Measurements from ENCODE around the gene RLBP1.
"Not testable (repeated sequence)": the region's sequence is repeated elsewhere in the genome, so short reads cannot be mapped to it uniquely, and the experiment has no call there.

RLBP1 gene

DNA sequence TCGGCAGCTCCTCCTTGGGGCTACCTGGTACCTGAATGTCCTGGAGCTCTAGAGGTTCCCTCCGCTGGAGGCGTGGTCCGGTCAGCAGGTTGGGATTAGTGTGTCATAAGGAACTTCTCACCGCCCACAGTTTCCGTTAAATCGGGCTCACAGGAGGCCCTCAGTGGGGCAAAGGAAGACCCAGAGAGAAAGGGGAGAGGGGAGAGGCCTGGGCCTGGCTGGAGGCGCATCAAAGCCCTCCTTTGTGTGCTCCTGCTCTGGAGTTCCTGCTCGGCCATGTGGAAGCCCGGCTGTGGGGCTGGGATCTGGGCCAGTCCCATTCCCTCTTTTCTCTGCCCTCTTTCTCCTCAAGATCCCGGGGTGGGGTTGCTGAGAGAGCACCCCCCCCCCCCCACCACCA, at the start of gene RLBP1:
Gene RLBP1 (minus strand): TSS at position 37 of the 400 bp plus-strand sequence. CDS start 2,604 bp downstream, outside the sequence.
- DNase-seq = no peak

DNA sequence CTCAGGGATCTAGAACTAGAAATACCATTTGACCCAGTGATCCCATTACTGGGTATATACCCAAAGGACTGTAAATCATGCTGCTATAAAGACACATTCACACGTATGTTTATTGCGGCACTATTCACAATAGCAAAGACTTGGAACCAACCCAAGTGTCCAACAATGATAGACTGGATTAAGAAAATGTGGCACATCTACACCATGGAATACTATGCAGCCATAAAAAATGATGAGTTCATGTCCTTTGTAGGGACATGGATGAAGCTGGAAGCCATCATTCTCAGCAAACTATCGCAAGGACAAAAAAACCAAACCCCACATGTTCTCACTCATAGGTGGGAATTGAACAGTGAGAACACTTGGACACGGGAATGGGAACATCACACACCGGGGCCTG, 28.8 kb upstream of the RLBP1 start:
- DNase-seq = not testable (repeated sequence)

- DNase-seq = no peak
These were observed 27.2 kb upstream of the RLBP1 start for GRCh38 chr15:89248584-89248983.

DNA sequence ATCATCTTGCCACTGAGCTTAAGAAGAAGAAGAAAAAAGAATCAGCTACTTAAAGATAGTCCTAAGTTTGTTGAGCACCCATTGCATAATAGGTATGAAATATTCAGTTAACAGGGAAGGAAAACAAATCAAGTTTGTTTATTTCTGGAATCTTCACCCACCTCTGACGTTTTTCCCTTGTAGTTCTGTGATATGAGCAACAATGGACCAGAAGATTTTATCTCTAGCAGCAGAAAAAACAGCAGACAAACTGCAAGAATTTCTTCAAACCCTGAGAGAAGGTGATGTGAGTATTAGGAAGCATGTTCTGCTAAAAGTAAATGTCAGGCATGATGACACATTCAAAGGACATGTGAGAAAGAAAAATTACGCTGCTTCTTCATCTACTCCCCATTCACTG, 26.1 kb upstream of the RLBP1 start:
- DNase-seq = no peak

GRCh38 chr15:89244574-89244903, 23.2 kb upstream of the RLBP1 start:
- peak; percentile 15 for DNase-seq

DNA sequence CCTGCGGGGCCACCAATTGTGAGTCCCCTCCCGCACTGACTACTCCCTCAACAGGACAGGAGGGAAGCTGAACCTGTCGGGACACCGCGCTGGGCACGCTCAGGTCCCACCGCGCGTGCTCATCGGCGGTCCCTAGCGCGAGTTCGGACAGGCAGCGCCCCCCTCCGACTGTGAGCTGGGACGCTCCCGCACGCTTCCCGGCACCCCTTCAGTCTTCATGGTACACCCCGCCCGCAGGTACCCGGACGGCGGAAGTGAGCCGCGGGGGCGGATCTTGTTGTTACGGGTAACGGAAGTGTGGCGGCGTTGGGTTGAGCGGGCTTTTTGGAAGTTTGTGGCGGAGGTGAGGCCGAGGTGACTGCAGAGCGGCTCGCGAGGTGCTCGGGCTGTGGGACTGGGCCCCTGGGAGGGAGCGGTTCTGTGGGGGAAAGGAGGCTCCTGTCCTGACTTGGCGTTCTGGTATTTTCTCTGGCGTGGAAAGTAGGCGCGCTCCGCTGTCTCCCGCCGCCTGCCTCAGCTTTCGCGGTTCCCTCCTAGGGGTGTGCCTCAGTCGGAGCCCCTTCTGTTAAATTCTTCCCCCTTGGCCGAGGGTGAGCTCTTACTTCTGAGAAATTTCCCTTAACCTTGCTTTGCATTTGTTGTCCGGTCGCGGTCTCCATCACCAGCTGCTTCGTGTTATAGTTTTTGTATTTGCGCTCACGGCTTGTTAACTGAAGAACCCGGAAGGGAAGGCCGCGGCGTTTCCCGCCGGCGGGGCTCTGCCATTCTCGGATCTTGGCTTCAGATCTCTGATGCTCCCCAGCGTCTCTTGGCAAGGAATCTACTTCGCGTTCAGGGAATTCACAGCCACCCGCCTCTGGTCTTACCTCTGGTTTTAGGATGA, 22.6 kb upstream of the RLBP1 start, which contains the start of gene FANCI:
Gene FANCI (plus strand): TSS at position 289 of the 883 bp plus-strand sequence. CDS start 3,669 bp downstream, outside the sequence.
- peak; percentile 73 for DNase-seq

DNA sequence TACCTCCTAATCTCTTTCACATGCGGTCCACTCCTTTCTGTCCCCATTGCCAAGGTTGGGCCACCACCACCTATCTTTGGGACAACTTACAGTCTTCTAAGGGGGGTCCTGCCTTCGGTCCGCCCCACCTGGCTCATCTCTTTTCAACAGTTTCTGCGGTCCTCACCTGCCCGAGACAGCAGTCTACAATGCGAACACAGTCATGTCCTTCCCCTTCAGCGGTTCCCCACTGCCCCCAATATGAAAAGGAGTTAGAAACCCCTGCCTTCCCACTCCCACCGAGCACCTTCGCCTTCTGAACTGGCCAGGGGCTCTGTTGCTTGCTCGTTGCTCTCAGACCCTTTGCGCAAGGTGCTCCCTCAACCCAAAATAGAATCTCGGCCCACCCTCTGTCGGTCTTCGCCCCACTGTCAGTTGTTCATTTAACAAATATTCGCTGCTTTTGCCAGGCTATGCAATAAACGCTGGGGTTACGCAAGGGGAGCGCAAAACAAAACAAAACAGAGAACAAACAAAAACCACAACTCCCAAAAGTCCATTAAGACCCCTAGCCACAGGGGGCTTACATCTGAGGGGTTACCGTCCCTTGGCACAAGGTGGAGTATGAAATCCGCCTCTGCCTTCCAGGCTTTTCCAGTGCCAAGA, 21.8 kb upstream of the RLBP1 start:
- no peak for DNase-seq

DNA sequence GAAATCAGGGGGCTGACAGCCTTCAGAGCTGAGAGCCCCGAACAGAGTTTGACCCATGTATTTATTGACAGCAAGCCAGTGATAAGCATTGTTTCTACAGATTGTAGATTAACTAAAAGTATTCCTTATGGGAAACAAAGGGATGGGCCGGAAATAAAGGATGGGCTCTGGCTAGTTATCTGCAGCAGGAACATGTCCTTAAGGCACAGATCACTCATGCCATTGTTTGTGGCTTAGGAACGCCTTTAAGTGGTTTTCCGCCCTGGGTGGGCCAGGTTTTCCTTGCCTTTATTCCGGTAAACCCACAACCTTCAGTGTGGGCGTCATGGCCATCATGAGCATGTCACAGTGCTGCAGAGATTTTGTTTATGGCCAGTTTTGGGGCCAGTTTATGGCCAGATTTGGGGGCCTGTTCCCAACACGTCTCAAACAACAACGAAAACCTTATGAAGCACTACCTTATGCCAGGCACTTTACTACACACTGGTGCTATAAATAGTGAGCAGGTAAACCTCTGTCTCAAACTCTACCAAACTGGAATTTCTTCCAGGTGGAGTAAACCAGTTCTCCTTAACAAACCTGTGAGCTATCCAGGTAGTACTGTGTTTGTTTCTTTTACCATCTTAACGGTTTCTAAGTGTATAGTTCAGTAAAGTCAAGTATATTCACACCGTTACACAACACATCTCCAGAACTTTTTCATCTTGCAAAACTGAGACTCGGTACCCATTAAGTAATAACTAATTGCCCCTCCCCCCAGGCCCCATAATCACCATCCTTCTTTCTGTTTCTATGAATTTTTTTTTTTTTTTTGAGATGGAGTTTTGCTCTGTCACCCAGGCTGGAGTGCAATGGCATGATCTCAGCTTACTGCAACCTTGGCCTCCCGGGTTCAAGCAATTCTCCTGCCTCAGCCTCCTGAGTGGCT, 18.8 kb upstream of the RLBP1 start:
- DNase-seq = not testable (repeated sequence)

- no peak for DNase-seq
These were observed 10.5 kb upstream of the RLBP1 start for GRCh38 chr15:89231832-89232231.

- no peak for DNase-seq
These were observed 8.9 kb upstream of the RLBP1 start for GRCh38 chr15:89230277-89230676.

DNA sequence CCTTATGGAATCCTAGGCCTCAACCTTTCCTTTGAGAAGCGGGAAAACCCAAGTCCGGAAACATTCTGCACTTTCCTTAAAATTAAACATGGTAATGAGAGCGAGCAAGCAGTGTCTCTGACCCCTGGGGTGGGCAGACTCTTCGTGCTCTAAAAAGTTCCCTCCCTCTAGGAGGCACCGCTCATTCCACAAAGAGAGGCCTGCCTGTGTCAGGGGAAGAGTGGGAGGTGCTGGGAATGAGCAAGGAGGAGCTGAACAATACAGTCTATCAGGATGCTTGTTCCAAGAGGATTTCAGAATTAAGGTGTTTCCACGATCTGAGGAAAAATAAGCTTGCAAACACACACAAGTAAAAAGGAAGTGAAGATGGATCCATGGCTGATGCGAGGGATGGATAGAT, 6.0 kb upstream of the RLBP1 start:
- no peak for DNase-seq

DNA sequence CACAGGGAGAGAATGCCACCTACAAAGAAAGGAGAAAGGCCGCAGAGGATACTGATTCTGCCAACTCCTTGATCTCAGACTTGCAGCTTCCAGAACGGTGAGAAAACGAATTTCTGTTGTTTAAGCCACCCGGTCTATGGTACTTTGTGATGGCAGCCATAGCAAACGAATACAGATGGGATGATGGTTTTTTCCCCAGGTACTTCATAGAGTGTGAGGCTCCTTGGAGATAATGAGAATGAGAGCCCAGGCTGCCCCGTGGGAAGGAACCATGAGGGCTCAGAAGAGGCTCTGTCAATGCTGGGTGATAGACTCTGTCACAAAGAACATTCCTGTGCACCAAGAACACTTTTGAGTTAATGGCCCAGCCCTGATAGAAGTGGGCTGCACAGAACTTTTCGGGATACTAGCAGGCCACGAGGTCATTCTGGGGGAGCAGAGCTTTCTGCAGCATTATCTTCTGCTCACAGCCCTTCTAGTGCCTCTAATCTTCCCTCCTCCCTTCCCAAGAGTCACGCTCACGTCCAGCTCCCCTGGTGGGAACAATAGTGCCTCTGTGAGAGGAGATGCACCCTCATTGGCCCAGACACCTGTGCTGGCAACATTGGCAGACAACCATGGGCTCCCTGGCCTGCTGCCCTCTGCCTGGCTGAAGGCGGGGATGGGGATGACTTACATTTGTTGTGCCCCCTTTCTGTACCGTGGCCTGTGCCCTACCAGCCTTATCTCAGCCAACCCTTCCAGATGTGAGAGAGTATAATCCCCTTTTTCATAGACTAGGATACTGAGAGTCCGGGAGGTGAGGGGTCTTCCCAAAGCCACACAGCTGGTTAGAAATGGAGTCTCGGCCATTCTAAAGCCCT, 5.2 kb upstream of the RLBP1 start:
- no peak for DNase-seq

DNA sequence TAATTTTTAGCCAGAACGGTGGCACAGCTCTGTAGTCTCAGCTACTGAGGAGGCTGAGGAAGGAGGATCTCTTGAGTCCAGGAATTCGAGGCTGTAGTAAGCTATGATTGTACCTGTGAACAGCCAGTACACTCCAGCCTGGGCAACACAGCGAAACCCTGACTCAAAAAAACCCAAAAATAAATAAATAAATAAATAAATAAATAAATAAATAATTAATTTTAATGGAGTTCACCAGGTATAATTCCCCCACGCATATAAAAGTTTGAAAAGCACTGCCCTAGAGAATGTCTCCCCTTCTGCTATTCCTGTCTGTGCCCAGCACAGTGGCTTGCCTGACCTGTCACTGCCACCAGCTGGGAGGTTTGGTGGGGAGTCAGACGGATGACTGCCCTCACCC, 4.2 kb upstream of the RLBP1 start:
- DNase-seq = no peak

DNA sequence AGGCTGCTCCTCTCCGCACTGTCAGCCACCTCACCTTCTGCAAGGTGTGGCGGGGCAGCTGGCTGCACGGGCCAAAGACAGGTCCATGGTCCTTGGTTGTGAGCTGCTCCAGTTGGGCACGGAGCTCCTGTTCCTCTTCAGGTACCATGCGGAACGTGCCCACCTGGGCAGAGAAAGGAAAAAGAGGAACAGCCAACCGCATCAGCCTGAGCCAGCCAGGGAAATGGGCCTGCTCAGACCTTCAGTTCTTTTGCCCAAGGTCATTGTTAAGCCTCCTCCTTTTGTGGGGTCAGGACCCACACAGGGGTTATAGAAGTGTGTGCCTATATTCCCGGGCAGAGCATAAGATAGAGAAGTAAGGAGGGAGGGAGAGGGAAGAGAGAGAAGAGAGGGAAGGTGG, 2.8 kb downstream of the RLBP1 start:
- DNase-seq = no peak

DNA sequence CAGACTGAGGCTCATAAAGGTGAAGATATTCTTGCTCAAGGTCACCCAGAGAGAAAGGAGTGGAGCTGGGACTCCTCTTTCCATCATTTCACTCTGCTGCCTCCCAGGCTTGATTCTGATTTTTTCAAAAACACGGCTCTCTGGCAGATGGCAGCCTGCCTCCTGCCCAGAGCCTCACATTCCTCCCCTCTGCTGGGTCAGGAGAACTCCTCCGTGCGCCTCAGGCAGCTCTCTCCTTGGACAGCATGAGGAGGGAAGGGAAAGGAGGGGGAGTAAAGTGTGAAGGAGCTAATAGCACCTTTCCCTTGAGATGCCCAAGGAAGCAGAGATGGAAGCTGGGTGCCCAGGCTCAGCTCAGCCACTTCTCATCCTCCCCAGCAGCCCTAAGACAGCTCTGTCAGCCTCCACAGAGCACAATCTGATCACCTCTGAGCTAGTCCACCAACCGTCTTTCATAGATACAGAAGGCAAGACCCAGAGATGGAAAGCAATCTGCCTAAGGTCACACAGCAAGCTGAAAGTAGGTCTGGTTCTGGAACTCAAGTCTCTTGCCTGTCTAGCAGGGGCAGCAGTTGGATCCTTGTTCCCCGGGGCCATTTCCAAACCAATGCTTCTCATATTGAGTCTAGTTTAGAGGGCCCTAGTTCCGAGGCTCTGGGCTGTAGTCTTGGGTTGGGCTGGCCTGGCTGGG, 3.5 kb downstream of the RLBP1 start:
- no peak for DNase-seq

GRCh38 chr15:89217031-89217430, 4.3 kb downstream of the RLBP1 start:
- DNase-seq = no peak

GRCh38 chr15:89215627-89216026, 5.8 kb downstream of the RLBP1 start:
- DNase-seq = no peak

DNA sequence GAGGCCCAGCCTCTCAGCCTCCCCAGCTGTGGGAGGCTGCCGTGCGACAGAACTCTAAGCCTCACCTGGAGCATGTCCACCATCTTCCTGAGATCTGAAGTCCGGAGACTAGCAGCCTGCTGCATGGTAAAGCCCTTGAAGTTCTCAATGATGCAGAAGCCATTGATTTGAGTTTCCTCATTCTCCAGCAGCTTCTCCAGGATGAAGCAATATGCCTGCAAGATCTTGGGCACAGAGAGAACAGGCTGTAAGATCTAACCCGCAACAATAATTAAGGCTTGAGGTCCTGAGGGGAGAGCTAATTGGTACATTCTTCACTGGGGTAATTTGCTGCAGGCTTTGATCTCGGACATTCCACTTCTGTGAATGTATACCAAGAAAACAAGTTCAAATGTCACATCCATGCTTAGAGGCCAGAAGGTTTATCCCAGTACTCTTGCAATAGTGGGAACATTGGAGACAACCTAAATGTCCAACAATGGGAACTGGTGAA, 9.7 kb downstream of the RLBP1 start:
- no peak for DNase-seq

DNA sequence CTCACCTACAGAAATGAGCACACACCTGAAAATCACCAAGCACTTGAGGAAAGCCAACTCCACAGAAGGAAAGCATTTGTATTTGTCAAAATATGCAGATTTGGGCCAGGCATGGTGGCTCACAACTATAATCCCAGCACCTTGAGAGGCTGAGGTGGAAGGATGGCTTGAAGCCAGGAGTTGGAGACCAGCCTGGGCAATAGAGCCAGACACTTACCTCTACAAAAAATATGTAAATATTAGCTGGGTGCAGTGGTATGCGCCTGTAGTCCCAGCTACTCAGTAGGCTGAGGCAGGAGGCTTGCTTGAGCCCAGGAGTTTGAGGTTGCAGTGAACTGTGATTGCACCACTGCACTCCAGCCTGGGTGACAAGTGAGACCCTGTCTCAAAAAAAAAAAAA, 12.3 kb downstream of the RLBP1 start:
- DNase-seq = no peak

DNA sequence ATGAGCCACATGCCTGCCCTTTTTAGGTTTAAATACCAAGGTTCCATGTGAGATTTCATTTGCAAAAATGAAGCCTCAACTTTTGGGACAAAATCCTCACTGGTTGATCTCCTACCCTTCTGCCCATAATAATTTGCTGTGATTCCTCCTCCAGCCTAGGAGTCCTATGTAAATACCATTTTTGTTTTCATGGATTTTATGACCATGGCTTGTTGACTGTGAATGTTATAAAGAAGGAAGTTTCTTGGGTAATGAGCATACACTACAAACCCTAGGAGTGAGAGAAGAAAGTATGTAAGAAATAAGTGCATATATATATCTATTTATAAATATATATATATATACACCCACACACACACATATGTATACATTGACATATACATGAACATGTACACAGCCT, 13.1 kb downstream of the RLBP1 start:
- no peak for DNase-seq

DNA sequence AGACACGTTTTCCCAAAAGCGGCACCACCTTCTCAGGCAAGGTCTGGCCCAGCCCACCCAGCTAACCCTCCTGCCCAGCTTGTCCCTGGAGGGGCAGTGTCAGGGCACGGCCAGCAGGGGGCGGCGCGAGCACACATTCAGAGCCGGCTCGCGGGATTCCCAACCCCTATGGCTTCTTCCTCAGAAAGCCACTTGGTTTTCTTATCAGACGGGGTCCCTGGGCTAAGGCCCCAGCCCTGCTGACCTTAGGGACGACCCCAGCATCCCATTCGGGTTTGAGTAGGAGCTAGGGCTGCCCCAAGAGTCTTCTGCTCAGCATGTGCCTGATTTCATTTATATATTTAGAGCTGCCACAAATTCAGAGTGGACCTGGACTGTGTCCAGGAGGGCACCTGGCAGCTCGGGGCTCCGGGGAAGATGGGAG, 14.5 kb downstream of the RLBP1 start:
- peak; percentile 13 for DNase-seq
